ENCODE measurements around the gene SRPK2.
"Not testable (repeated sequence)": the region's sequence is repeated elsewhere in the genome, so short reads cannot be mapped to it uniquely, and the experiment has no call there.

SRPK2 gene

DNA sequence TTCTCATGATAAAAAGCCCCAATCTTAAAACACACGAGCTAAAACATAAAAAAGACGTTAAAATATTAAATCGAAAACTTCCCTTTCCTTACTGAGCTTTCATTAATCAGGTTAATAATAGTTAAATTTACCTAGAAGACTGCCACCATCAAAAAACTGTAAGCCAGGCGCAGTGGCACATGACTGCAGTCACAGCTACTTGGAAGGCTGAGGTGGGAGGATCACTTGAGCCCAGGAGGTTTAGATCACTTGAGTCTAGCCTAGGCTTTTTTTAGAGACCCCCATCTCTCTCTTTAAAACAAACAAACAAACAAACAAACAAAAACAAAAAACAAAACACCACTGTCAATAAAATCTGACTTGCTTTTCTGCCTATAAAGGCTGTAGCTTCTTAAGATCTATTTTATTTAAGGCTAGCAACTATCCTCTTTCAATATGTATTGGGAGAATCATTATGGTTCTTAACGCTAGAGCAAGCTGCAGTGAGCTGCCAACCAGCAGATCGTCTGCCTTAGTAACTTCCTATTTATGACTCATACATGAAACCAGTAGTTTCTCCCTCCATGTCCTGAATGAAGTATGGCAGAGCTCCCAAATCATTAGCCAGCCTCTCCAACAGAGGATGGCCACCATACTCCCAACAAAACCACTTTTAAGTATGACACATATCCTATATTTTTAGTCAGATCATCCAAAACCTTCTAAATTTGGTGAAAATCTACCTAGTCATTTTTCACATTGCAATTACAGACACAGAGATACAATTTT, 163.7 kb downstream of the SRPK2 start:
- DNase-seq (ENCODE audit: low spot score): peak; percentile 86

DNA sequence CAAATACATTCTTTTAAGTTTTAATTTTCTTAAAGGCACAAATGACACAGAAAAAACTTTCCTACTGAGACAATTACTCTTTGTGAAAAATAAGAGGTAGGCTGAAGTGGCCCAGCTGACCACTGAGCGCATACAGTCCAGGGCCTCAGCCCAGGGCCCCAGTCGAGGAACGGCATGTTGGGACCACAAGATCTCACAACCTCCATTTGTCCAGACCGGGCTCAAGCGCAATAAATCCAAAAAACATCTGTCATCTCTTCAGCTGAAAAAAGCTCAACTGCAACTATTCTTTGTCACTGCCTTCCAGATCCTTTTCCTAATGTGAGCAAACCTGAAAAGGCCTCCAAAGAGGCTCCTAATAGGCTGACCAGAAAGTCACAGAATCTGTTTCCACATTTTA, 165.8 kb downstream of the SRPK2 start:
- DNase-seq (ENCODE audit: low spot score): no peak

DNA sequence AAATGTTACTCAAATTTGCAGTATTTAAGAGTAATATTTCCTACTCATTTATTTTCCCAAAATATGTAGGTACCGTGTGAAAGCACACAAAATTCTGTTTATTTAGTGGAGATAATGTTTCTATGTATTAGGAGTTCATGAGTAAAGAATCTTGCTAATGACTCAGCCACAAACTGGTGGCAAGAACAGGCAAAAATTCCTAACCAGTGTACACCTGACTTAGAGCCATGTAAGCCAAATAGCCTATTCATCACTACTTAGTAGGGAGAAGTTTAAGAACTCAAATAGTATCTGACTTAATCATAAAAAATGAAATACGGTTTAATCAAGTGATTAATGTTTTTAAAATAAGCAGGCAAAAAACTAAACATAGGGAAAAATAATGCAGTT, 169.0 kb downstream of the SRPK2 start:
- peak; percentile 33 for DNase-seq (ENCODE audit: low spot score)

DNA sequence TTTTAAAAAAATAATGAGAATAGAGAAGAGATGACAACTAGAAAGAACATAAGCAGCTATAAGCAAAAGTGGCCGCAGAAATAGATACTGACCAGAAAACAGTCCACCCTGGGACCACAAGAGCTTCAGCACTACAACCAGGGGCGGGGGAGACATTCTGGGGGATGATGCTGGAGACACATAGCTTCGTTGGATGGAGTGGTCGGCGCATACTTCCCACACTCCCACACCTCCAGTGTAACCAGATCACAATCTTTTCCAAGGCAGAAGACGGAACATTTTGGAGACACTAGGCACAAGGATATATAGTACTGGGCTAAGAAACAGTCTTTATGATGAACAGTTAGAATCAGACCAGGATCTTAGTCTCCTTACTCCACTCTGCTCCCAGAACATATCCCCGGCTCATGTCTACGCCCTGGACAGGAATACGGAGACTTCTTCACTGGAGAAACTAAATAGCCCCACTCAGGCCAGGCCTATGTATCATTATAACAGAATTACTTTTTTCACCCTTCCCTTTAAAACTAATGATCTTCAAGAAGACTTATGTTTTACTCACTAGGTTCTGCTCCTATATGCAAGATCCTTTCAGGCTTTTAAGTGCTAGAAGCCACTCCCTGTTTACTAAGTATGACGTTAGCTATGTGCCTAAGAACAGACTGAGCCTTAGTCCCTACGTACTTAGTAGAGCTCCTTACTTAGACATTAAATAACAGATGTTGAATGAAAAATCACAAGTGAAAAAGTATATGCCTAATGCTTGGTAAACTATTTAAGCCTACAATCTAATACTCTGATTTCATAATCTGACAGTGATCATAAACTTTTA, 169.6 kb downstream of the SRPK2 start:
- no peak for DNase-seq (ENCODE audit: low spot score)

DNA sequence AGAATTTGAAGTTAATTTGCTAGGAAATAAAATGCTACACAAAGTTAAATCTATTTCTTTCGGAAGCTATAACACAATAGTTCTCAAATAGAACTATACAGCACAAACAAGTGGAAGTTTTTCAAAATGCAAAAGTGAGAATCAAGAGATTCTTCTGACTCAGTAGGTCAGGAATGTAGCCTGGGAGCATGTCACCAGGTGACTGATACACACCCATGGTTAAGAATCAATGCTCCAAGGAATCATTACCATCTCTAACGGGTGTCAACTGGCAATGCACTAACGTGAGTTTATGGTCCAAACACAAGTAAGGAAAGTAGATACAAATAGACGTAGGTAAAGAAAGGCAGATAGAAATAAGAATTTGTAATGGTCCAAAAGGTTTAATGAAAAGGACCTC, 170.5 kb downstream of the SRPK2 start:
- DNase-seq (ENCODE audit: low spot score): no peak

DNA sequence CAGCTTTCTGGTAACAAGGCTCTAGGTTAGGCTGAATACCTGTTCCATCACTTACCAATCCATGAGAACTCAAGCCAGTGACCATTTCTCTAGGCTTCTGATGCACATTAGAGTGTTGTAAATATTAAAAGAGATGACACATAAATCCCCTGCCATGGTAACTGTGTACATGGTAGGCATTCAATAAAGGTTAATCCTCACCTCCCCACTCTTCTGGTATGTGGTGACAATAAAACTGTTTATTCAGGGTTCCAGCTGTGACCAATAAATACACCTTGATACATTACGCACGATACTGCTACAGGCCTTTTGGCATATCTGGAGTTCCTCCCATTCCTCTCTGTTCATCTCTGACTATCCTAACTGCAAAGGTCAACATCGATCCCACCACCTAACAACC, 171.9 kb downstream of the SRPK2 start:
- no peak for DNase-seq (ENCODE audit: low spot score)

DNA sequence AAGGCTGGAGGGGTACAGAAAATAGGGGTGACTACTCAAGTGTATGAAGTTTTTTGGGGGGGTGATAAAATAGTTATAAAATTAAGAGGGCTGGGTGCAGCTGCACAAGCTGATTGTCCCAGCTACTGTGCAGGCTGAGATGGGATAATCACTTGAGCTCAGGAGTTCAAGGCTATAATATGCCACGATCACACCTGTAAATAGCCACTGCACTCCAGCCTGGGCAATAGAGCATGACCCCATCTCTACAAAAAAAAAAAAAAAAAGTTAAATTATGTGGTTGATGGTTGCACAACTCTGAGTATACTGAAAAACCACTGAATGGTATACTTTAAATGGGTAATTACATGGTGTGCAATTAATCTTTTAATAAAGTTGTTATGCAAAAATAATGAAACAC, 172.9 kb downstream of the SRPK2 start:
- no peak for DNase-seq (ENCODE audit: low spot score)

DNA sequence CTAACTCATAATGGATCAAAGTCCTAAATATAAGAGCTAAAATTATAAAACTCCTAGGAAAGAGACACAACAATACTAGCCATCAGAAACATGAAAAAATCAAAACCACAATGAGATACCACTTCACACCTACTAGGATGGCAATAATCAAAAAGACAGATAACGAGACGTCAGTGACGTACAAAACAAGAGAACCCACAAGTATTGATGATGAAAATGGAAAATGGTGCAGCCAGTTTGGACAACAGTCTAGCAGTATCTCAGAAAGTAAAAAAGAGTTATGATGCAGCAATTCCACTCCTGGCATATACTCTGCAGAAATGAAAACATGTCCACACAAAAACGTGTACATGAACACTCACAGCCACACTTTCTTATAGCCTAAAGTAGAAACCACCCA, 173.5 kb downstream of the SRPK2 start:
- no peak for DNase-seq (ENCODE audit: low spot score)

DNA sequence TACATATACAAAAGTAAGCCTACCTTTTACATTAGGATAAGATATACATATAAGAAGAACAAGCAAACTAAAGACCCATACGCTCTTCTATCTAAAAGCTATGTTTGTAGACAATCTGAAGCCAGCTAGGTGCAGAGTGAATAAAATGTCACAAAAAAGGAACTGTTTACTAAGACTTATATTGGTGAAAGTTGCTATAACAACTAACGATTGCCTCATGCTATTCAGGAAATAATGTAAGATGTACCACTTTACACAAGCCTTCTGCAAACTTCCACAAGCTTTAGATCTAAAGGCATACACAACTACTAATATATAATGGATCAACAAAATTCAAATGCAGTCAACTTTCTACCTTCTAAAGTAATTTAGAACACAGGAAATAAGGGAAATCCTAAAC, 175.1 kb downstream of the SRPK2 start:
- DNase-seq (ENCODE audit: low spot score): no peak

DNA sequence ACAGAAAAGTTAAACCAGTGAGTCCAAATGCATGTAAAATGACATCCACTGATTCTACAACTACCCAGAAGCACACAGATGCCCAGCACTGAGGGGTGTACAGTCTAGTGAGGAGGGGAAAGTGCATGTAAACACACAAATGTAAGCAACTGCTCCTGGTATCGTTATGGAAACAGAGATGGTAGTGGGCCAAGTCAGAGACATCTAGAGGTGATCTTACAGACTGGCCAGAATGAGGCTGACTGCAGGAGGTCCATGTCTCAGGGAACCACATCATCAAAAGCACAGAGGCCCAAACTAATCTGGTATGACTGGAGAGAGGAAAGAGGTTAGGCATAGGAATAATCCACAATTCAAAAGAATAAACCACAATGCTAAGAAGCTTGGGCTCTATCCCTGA, 176.5 kb downstream of the SRPK2 start:
- no peak for DNase-seq (ENCODE audit: low spot score)

DNA sequence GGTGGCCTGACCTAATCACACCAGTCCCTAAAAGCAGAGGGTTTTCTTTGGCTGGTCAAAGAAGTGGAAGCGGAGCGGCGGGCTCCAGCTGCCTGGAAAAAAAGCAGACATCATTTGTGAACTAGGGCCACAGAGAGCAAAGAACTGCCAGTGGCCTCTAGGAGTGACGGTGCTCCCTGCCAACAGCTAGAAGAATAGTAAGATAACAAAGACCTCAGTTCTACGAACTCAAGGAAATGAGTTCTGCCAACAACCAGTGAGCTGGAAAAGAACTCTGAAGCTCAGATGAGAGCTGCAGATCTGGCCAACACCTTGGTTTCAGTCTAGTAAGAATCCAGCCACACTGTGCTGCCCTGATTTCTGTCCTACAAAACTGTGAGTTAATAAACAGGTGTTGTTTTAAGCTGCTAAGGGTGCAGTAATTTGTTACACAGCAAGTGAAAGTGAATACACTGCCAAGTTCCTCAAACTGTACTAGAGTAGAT, 178.0 kb downstream of the SRPK2 start:
- no peak for DNase-seq (ENCODE audit: low spot score)

DNA sequence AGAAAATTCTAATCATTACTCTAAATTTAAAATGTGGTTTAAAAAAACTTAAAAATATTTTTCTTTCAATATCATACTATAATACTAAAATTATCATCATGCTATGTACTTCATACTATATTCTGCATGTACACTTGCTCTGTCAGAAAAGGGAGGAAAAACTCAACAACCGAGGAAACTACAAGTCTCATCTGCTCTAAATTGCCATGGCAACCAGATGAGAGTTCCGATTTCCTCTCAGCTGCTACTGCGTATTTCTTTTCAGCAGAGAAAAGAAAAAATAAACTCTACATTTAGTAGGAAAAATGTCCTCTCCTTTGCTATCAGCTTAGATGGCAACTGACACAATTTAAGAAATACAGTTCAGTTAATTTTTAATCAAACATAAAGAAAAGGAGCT, 178.9 kb downstream of the SRPK2 start:
- no peak for DNase-seq (ENCODE audit: low spot score)

DNA sequence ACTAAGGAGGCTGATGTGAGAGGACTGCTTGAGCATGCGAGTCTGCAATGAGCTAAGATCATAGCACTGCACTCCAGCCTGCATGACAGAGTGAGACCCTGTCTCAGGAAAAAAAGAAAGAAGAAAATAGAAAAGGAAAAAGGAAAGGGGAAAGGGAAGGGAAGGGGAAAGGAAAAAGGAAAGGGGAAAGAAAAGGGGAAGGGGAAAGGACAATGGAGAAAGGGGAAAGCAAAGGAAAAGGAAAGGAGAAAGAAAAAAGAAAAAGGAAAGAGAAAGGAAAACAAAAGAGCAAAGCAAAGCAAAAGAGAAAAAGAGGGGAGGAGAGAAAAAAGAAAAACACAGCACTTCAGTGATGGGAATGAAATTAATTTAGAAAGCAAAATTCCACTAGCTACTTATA, 179.3 kb downstream of the SRPK2 start:
- DNase-seq (ENCODE audit: low spot score): no peak

DNA sequence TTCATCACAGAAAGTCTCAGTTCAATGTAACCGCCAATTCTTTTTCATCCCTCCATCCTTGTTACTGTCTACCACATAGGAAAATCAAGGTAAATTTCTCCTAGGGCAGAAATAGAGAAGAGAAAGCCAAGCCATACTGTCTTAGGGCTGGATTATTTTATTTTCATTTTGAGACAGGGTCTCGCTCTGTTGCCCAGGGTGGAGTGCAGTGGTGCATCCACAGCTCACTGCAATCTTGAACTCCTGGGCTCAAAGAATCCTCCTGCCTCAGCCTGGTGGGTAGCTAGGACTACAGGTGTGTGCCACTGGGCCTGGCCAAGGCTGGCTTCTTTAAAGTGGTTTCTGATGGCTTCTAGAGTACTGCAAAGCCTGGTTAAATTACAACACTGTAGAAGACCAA, 181.7 kb downstream of the SRPK2 start:
- no peak for DNase-seq (ENCODE audit: low spot score)

DNA sequence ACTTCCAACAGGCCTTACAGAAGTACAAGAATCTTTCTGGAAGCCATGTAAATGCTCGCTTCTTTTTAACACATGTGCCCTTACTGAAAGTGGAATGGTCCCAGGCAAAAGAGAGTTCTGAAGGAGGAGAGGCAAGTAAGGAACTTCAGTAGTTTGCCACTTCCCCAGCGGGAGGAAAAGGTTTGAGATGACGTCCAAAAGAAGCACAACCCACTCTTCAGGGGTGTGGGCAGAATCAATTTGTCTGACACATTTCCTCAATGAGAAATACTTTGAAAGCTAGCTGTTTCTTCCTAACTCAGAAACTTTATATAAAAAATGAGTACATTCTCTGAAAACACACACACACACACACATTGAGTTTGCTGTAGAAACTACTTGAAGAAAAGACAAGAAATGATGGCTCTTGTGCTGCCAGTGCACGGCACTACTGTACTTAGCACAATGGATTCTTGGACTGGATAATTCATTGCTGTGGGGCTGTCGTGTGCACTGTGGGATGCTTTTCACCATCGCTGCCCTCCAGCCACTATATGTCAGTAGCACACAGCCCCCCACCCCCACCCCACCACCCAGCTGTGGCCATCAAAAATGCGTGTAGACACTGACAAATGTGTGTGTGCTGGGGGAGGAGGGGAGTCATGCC, 183.0 kb downstream of the SRPK2 start:
- DNase-seq (ENCODE audit: low spot score): no peak

DNA sequence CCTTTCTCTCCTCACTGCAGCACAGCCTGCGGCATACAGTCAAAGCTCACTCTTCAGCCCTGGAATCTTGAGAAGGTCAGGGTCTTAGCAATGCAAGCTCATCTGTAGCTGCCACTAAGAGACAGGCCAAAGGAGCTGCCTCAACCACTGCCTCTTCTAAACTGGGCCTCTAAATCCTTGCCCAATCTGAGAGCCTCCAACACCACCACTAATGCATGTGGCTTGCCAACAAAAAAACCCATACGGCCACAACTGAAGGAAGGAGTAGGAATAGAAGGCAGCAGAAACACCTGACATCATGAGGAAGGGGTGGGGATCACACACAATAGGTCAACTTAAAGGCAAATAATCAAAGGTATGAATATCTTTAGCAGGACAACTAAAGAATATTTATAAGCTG, 183.8 kb downstream of the SRPK2 start:
- DNase-seq (ENCODE audit: low spot score): no peak

DNA sequence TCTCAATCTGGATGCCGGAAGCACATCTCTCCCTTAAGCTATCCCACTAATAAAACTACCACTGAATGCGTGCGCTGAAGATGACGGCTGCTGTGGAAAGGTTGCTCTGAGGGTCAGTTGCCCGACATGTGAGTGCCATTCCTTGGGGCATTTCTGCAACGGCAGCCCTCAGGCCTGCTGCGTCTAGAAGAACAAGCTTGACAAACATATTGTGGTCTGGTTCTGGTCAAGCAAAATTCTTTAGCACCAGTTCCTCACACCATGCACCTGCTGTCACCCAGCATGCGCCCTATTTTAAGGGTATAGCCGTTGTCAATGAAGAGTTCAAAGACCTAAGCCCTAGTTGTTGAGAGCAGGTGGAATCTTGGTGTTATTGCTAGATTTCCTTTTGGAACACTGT, 184.2 kb downstream of the SRPK2 start:
- no peak for DNase-seq (ENCODE audit: low spot score)

DNA sequence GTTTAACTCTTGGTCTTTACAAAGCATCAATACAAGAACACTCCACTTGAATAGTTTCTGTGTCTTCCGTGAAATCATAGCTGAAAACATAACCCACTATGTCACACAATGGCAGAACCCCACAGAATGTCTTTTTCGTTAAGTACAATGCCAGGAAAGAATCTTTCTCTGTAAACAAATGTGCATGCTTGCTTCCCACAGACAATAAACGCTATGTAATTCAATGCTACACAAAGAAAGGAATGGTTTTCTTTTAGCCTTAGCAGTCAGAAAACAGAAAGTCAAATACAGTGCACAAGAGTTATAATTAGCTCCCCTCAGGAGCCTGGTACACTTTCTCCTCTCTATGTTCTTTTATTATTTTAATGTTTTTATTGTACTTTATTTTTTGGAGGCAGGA, 186.1 kb downstream of the SRPK2 start:
- DNase-seq (ENCODE audit: low spot score): no peak

DNA sequence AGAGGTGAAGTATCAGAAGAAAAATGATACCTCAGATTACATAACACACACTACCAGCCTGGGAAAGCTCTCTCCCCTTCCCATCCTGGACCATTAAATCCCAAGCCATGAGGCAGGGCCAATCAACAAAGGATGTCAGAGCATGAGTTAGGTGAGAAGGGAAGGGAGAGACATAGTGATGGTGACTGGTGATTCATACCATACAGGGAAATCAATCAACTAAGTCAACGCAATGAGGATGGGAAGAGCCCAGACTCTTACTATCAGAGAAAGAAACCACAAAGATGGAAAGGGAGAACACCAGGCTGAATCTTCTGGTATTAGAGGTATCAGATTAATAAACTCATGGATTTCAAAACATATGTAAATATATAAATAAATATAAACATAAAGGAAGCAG, 189.3 kb downstream of the SRPK2 start:
- no peak for DNase-seq (ENCODE audit: low spot score)

DNA sequence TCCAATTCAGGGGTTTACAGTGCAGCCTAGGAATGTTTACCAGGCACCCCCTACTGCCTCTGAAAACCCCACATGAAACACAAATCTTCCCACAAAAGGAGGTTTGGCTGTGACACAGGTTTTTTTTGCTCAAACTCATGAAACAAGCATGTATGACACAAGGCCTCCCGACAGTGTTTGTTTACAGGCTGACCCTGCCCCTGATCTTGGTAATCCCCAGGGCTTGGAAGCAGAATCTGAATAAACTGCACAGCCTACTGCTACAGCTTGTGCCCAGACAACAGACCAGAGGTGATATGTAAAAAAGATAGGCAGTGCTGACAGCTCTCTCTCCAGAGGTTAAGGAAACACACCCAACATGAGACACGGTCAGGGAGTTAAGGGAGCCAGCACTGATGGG, 190.5 kb downstream of the SRPK2 start:
- peak; percentile 72 for DNase-seq (ENCODE audit: low spot score)

DNA sequence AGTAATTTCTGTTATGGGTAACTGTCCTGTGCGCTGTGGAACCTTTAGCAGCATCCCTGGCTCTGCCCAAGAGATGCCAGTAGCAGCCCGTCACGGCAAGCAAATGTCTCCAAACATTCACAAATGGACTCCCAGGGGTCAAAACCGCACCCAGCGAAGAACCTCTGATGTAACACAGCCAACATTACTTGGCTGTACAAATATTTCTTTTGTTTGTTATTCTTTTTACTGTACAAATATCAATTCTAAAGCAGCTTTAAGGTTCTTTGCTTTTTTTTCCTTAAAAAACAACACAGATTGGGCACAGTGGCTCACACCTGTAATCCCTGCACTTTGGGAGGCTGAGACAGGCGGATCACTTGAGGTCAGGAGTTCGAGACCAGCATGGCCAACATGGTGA, 192.2 kb downstream of the SRPK2 start:
- DNase-seq (ENCODE audit: low spot score): no peak

DNA sequence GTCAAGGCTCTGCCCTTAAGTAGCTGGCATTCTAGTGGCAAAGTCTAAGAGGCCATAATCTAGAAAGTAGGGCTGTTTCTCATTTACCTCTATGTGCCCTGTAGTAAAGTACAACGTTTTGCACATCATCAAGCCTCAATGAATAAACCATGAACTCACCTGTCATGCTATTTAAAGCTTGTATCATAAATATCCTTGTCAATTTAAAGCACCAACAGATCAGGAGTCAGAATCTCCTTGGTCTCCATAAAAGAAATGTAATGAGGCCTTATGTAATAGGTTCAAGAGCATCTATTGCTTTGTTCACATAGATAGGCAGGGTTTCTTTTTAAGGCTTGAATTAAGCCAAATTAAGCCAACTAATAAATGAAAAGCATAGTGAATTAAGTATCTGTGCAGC, 192.8 kb downstream of the SRPK2 start:
- no peak for DNase-seq (ENCODE audit: low spot score)

DNA sequence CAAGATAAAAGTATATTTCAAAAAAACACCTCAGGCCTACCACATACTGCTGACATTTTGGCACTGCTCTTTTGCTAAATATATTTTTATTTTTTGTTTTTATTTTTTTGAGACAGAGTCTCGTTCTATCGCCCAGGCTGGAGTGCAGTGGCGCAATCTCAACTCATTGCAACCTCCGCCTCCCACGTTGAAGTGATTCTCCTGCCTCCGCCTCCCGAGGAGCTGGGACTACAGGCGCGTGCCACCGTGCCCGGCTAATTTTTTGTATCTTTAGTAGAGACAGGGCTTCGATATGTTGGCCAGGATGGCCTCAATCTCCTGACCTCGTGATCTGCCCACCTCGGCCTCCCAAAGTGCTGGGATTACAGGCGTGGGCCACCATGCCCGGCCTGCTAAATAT, 193.8 kb downstream of the SRPK2 start:
- DNase-seq (ENCODE audit: low spot score): not testable (repeated sequence)
